ENCODE data around the gene CELA2B.

DNA sequence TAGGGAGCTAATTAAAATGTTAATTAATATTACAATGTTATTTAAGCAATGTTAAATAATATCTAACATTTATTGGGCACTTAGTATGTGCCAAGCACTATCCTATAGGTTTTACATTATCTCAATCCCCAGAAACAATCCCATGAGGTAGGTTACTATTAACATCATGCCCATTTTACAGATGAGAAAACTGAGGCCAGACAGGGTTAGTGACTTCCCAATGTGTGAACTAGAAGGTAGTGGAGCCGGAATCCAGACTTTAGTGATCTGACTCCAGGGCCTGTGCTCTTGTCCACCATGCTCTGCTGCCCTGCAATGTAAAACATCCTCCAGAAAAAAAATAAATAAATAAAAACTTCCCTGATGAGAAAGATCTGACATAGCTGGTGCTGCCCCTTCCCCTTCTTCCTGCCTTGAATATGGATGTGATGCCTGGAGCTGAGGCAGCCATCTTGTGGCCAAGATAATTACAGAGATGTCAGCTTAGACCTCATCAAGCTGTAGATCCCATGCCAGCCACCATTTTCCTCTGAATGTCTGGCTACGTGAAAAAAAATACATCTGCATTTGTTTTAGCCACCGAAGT is 26.9 kb upstream of the CELA2B start:
- TF ChIP-seq ZFP30 (CRISPR knock-in tag; IDR thresholded peaks at IDR 0.05) (no peak), ESRRG (CRISPR knock-in tag; IDR thresholded peaks at IDR 0.05) (no peak), CSDC2 (CRISPR knock-in tag; IDR thresholded peaks at IDR 0.05) (no peak), ARNTL (CRISPR knock-in tag; IDR thresholded peaks at IDR 0.05; ENCODE audit: borderline replicate concordance, low read depth) (no peak)
- TF ChIP-seq, protein P1, sequence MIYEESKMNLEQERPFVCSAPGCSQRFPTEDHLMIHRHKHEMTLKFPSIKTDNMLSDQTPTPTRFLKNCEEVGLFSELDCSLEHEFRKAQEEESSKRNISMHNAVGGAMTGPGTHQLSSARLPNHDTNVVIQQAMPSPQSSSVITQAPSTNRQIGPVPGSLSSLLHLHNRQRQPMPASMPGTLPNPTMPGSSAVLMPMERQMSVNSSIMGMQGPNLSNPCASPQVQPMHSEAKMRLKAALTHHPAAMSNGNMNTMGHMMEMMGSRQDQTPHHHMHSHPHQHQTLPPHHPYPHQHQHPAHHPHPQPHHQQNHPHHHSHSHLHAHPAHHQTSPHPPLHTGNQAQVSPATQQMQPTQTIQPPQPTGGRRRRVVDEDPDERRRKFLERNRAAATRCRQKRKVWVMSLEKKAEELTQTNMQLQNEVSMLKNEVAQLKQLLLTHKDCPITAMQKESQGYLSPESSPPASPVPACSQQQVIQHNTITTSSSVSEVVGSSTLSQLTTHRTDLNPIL (CRISPR knock-in tag; IDR thresholded peaks at IDR 0.05; ENCODE audit: low read depth): no peak
